Measurements from ENCODE around the gene ENTPD2.
"Not testable (repeated sequence)": the region's sequence is repeated elsewhere in the genome, so short reads cannot be mapped to it uniquely, and the experiment has no call there.

Gene ENTPD2

DNA sequence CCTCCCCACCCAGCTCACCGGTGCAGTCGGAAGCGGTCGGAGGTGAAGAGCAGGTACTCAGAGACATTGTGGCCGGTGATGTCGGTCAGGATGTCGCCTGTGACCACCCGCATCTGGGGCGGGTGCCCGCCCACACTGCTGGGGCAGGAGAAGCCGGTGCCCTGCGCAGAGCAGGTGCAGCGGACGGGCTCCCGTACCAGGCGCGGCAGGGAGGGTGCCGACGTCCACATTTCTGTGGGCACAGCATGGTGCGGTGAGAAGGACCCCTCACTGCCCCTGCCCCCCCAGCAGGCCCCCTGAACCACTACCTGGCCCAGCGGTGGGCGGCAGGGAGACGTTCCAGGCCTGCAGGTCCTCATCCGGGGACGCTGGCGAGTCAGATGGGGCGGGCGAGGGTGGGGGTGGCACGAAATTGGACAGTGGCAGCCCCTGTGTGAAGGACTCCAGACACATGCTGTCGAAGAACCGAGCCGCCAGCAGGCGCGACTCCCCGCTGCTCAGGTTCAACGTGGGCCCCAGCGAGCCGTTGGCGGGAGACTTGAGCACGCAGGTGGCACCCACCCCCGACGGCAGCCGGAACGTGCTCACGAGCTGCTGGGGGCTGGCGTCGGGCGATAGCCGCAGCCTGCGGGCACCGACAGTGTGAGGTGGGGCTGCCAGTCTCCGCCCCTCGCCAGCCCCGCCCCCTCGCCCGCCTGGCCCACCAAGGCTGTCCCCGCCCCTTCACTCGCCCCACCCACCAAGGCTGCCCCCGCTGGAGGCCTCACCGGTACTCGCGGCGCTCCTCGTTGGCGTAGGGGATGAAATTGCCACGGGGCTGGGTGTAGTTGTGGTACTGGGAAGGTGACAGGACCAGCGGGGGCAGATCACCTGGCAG, 40.9 kb downstream of the ENTPD2 start:
- Histone ChIP-seq H3K4me3 (ENCODE audit: low read length) (no peak overlapping the region), H3K27ac (ENCODE audit: low read length) (no peak overlapping the region), H3K36me3 (ENCODE audit: insufficient read depth, low read depth, low read length) (no peaks in the 10 kb centered on the region), H3K27me3 (ENCODE audit: insufficient read depth, low read length) (no peaks in the 10 kb centered on the region), H3K4me1 (ENCODE audit: insufficient read depth, low read length) (no peaks in the 10 kb centered on the region), H3K9me3 (ENCODE audit: insufficient read depth, low read depth, low read length) (no peaks in the 10 kb centered on the region), H3K9ac (ENCODE audit: low read depth, low read length) (no peak overlapping the region)

DNA sequence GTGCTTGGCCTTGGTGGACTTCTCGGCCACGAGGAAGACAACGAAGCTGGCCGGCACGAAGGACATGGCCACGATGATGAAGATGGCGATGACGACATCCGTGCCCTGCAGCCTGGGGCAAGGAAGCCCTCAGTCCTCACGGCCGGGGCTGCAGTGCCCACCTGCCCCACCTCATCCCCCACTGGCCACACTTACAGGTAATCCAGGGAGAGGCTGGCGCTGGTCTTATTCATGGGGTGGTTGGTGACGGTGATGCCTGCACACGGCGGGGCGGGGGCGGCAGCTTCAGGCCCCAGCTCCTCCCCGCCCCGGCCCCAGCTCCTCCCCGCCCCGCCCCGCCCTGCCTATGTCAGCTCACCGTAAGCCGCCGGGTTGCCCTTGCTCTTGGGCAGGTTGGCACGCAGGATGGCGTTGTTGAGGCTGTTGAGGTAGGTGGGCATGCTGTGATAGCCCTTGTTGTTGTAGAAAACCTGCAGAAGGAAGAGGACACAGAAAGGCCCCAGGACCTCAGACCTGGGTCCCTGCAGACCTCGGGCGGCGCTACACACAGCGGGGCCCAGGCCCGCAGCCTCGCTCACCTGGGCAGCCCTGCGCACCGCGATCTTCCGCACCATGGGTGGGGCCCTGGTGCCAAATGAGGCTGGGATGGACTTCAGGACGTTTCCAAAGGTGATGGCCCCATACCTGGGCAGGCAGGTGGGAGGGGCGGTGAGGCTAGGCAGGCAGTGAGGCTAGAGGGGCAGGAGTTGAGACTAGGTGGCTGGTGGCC, 41.8 kb downstream of the ENTPD2 start:
- no peak overlapping the region for H3K9ac ChIP-seq (ENCODE audit: low read depth, low read length)
- H3K27me3 ChIP-seq (ENCODE audit: insufficient read depth, low read length): no peaks in the 10 kb centered on the region
- no peaks in the 10 kb centered on the region for H3K4me1 ChIP-seq (ENCODE audit: insufficient read depth, low read length)
- no peaks in the 10 kb centered on the region for H3K9me3 ChIP-seq (ENCODE audit: insufficient read depth, low read depth, low read length)
- no peak overlapping the region for H3K27ac ChIP-seq (ENCODE audit: low read length)
- H3K4me3 ChIP-seq (ENCODE audit: low read length): no peak overlapping the region
- no peaks in the 10 kb centered on the region for H3K36me3 ChIP-seq (ENCODE audit: insufficient read depth, low read depth, low read length)

DNA sequence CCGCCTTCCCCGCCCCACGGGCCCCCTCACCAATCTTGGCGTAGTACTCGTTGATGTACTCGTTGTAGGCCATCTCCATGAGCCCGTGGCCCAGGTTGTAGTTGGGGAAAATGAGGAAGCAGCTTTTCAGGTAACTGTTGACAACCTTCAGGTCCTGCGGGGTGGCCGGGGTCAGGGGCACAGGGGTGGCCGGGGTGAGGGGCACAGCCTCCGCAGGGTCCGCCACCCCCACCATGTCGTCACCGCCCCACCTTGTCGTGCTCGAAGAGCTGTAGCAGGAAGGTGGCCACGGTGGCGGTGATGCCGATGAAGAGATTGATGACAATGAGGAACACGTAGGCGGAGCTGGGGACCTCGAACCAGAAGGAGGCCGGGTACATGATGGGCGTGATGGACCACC, 42.7 kb downstream of the ENTPD2 start:
- no peaks in the 10 kb centered on the region for H3K27me3 ChIP-seq (ENCODE audit: insufficient read depth, low read length)
- H3K36me3 ChIP-seq (ENCODE audit: insufficient read depth, low read depth, low read length): no peaks in the 10 kb centered on the region
- no peaks in the 10 kb centered on the region for H3K4me1 ChIP-seq (ENCODE audit: insufficient read depth, low read length)
- no peaks in the 10 kb centered on the region for H3K9me3 ChIP-seq (ENCODE audit: insufficient read depth, low read depth, low read length)
- no peak overlapping the region for H3K9ac ChIP-seq (ENCODE audit: low read depth, low read length)
- no peak overlapping the region for H3K27ac ChIP-seq (ENCODE audit: low read length)
- no peak overlapping the region for H3K4me3 ChIP-seq (ENCODE audit: low read length)

DNA sequence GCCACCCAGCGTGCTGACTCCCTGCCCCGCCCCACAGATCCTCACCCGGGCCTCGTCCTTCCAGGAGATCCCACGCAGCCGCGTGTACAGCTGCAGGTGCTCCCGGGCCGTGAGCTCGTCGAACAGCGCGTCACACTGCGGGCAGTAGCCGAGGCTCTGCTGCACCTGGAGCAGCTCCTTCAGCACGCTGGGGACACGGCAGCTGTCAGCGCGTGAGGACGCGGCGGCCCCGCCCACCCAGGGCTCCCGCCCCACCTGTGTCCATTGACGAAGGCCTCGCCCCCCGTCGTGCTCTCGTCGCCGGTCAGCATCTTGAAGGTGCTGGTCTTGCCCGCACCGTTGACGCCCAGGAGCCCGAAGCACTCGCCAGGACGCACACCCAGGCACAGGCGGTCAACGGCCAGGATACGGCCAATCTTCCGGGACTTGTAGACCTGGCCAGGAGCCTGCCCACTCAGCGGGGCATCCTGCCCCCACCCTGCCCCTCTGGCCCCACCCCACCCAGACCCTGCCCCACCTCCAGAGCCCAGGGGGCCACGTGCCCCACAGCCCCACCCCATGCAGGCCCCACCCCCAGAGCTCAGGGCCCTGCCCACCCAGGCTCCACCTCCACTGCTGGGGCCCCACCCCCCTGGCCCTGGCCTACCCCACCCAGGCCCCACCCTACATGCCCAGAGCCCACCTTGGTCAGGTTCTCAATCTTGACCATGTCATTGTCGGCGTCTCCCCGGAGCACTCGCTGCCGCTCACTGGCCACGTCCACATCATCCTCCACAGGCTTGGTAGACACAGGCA, 43.7 kb downstream of the ENTPD2 start:
- H3K4me1 ChIP-seq (ENCODE audit: insufficient read depth, low read length): no peaks in the 10 kb centered on the region
- H3K9me3 ChIP-seq (ENCODE audit: insufficient read depth, low read depth, low read length): no peaks in the 10 kb centered on the region
- H3K27me3 ChIP-seq (ENCODE audit: insufficient read depth, low read length): no peaks in the 10 kb centered on the region
- no peak overlapping the region for H3K27ac ChIP-seq (ENCODE audit: low read length)
- no peak overlapping the region for H3K9ac ChIP-seq (ENCODE audit: low read depth, low read length)
- H3K36me3 ChIP-seq (ENCODE audit: insufficient read depth, low read depth, low read length): no peaks in the 10 kb centered on the region
- H3K4me3 ChIP-seq (ENCODE audit: low read length): no peak overlapping the region

DNA sequence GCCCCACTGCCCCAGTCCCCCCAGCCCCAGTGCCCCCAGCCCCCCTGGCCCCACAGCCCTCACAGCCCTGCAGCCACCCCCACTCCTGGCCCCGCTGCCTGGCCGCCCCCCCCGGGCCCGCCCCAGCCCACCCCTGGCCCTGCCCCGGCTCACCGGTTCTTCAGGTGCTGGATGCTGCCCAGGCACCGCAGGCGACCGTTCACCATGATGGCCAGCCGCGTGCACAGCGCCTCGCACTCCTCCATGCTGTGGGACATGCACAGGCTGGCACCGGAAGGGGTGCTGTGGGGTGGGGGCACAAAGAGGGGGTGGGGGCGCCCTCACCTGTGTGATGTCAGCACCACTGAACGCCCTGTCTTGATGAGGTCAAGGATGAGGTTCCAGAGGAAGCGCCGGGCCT, 44.6 kb downstream of the ENTPD2 start:
- Histone ChIP-seq H3K4me1 (ENCODE audit: insufficient read depth, low read length) (no peaks in the 10 kb centered on the region), H3K9ac (ENCODE audit: low read depth, low read length) (no peak overlapping the region), H3K27ac (ENCODE audit: low read length) (no peak overlapping the region), H3K9me3 (ENCODE audit: insufficient read depth, low read depth, low read length) (no peaks in the 10 kb centered on the region), H3K4me3 (ENCODE audit: low read length) (no peak overlapping the region), H3K27me3 (ENCODE audit: insufficient read depth, low read length) (no peaks in the 10 kb centered on the region), H3K36me3 (ENCODE audit: insufficient read depth, low read depth, low read length) (no peaks in the 10 kb centered on the region)

- Histone ChIP-seq H3K36me3 (ENCODE audit: insufficient read depth, low read depth, low read length) (no peaks in the 10 kb centered on the region), H3K4me3 (ENCODE audit: low read length) (no peak overlapping the region), H3K9ac (ENCODE audit: low read depth, low read length) (no peak overlapping the region), H3K27me3 (ENCODE audit: insufficient read depth, low read length) (no peaks in the 10 kb centered on the region), H3K27ac (ENCODE audit: low read length) (no peak overlapping the region), H3K9me3 (ENCODE audit: insufficient read depth, low read depth, low read length) (no peaks in the 10 kb centered on the region), H3K4me1 (ENCODE audit: insufficient read depth, low read length) (no peaks in the 10 kb centered on the region)
Observed at GRCh38 chr9:137008312-137008711, 45.5 kb downstream of the ENTPD2 start.

GRCh38 chr9:137007816-137008270, 46.0 kb downstream of the ENTPD2 start:
- no peaks in the 10 kb centered on the region for H3K27me3 ChIP-seq (ENCODE audit: insufficient read depth, low read length)
- H3K9me3 ChIP-seq (ENCODE audit: insufficient read depth, low read depth, low read length): no peaks in the 10 kb centered on the region
- H3K27ac ChIP-seq (ENCODE audit: low read length): no peak overlapping the region
- H3K9ac ChIP-seq (ENCODE audit: low read depth, low read length): no peak overlapping the region
- no peaks in the 10 kb centered on the region for H3K4me1 ChIP-seq (ENCODE audit: insufficient read depth, low read length)
- H3K4me3 ChIP-seq (ENCODE audit: low read length): no peak overlapping the region
- H3K36me3 ChIP-seq (ENCODE audit: insufficient read depth, low read depth, low read length): no peaks in the 10 kb centered on the region

DNA sequence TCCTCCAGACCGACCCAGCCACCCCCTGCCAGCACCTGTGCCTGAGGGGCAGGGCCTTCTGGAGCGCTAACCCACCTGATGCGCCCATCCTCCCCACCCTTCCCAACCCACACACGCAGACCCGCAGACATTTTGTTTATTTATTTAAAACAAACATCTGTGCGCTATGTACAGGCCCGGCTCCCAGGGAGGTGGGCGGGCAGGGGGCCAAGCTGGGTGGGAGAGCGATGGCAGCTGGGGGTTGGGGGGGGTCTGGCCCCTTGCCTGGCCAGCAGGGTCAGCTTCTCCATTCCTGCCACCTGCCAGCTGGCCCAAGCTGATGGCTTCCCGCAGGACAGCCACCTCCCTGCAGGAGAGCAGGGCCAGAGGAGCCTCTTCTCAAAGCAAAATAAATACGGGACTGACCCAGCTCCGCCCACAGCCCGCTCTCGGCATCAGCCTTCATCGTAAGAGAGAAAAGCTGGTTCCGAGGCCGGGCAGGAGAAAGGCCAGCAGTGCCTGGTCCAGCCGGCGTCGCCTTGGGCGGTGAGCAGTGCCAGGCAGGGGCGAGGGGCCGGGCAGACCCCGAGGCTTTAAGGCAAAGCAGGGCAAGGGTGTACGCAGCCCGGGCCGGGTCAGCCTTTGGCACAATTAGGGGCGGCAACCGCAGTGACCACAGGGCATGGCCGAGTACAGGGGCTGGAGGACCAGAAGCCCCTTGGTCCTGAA, 46.6 kb downstream of the ENTPD2 start:
- Histone ChIP-seq H3K9me3 (ENCODE audit: insufficient read depth, low read depth, low read length) (no peaks in the 10 kb centered on the region), H3K27me3 (ENCODE audit: insufficient read depth, low read length) (no peaks in the 10 kb centered on the region), H3K27ac (ENCODE audit: low read length) (no peak overlapping the region), H3K36me3 (ENCODE audit: insufficient read depth, low read depth, low read length) (no peaks in the 10 kb centered on the region), H3K4me3 (ENCODE audit: low read length) (no peak overlapping the region), H3K9ac (ENCODE audit: low read depth, low read length) (no peak overlapping the region), H3K4me1 (ENCODE audit: insufficient read depth, low read length) (no peaks in the 10 kb centered on the region)

DNA sequence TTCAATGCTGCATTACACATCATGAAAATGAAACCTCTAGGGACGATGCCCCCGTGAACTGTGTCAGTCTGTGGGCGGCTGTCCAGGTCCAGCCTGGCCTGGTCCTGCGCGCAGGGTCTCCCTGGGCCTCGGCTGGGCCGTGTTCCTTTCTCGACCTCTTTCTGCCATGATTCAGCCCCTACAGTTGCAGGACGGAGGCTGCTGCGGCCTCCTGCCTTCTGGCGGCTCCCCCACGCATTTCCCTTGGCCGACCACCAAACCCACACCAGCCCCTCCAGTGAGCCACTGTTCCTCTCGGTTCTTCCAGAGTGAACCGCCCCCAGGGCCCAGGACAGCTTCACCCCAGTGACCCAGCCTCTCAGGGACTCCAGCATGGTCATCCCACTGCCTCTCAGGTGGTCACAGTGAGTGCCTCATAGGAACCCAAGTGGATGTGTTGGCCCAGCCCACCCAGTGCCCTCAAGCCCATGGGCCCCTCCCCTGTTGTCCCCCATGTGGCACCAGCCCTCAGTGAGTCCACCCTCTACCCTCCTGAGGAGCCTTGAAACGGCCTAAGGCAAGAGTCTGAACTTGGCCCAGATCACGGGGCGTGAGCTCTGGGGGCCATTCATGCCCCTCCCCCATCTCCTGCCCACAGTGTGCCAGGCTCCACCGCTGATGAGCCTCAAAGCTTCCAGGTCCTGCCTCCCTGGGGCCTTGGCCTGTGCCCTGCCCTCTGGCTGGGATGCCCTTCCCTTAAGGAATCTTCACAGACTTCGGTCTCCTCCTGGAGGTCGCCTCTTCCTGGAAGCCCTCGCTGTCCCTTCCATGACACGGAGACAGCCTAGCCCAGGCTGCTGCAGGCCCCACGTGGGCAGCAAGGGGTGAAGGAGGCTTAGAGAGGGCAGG, 47.5 kb downstream of the ENTPD2 start:
- H3K4me1 ChIP-seq (ENCODE audit: insufficient read depth, low read length): no peaks in the 10 kb centered on the region
- no peak overlapping the region for H3K4me3 ChIP-seq (ENCODE audit: low read length)
- H3K9ac ChIP-seq (ENCODE audit: low read depth, low read length): no peak overlapping the region
- H3K27ac ChIP-seq (ENCODE audit: low read length): no peak overlapping the region
- H3K36me3 ChIP-seq (ENCODE audit: insufficient read depth, low read depth, low read length): no peaks in the 10 kb centered on the region
- no peaks in the 10 kb centered on the region for H3K27me3 ChIP-seq (ENCODE audit: insufficient read depth, low read length)
- no peaks in the 10 kb centered on the region for H3K9me3 ChIP-seq (ENCODE audit: insufficient read depth, low read depth, low read length)

- not testable (repeated sequence) for H3K4me3 ChIP-seq (ENCODE audit: low read length); H3K27ac ChIP-seq (ENCODE audit: low read length); H3K27me3 ChIP-seq (ENCODE audit: insufficient read depth, low read length); H3K4me1 ChIP-seq (ENCODE audit: insufficient read depth, low read length); H3K9me3 ChIP-seq (ENCODE audit: insufficient read depth, low read depth, low read length); H3K36me3 ChIP-seq (ENCODE audit: insufficient read depth, low read depth, low read length); H3K9ac ChIP-seq (ENCODE audit: low read depth, low read length)
Observed at GRCh38 chr9:137004285-137004684, 49.6 kb downstream of the ENTPD2 start.
